GM12878 (cell line): Measurements from ENCODE around the gene ASB10. TPM values are rescaled to one million over a fixed set of nuclear protein-coding genes. Genes with fewer than 3 reads are reported as not detected.

Source experiments
- ATAC-seq: fragments of 200-7000 bp; cut with Tn5 transposase; 3 replicates; pipeline ENCODE4 v1.9.1; 2020; ENCODE audit warnings: mild to moderate bottlenecking, moderate library complexity
- BruUV-seq: library from RNA; stranded (reverse); fragments of 400-500 nt; replicated peaks from 2 replicates; lab custom pipeline; 2021; lab: Mats Ljungman, UMichigan
- CTCF ChIA-PET: fragments of 300-600 bp; sonication (Branson Sonifier 250); formaldehyde crosslinking; extraction: SDS; loops from one replicate; lab custom pipeline; 2021; ENCODE audit warnings: inconsistent platforms; lab: Yijun Ruan, JAX
- POLR2A ChIA-PET: fragments of 350-600 bp; formaldehyde crosslinking; extraction: SDS; loops from one replicate; lab custom pipeline; 2021; ENCODE audit warnings: inconsistent platforms; lab: Charles Lee
- RAD21 ChIA-PET: fragments of 300-600 bp; sonication (Branson Sonifier 250); formaldehyde crosslinking; loops from one replicate; lab custom pipeline; 2023; ENCODE audit warnings: antibody characterized with exemption; ENCODE audit not compliant: unreplicated experiment; lab: Charles Lee
- SMC1A ChIA-PET: fragments of 300-600 bp; sonication (Branson Sonifier 250); formaldehyde crosslinking; loops from one replicate; lab custom pipeline; 2023; ENCODE audit not compliant: unreplicated experiment, uncharacterized antibody; lab: Charles Lee
- DNase-seq: peaks from one replicate; pipeline ENCODE4 v3.0.0-alpha.2; 2011; ENCODE audit warnings: low read depth, low spot score
- FAIRE-seq: peaks from 3 replicates; lab custom pipeline; 2011; peaks lifted over from hg19 to GRCh38; lab: Jason Lieb, UNC
- H2AFZ ChIP-seq: 2 replicates; pipeline ENCODE4 v1.6.0; 2011; ENCODE audit warnings: low read depth, low read length, control low read depth; ENCODE audit not compliant: control insufficient read depth
- H3K27ac ChIP-seq: 2 replicates; pipeline ENCODE4 v1.5.1; 2011; ENCODE audit warnings: control low read depth; ENCODE audit not compliant: control insufficient read depth, insufficient read depth
- H3K27me3 ChIP-seq, 2 experiments: replicated peaks in 1 of 2; 2 replicates each; pipeline versions ENCODE4 v1.6.0 to v1.6.1; 2011; ENCODE audit warnings: low read length in 1 of 2; ENCODE audit not compliant: control insufficient read depth in 2 of 2, insufficient read depth in 2 of 2
- H3K36me3 ChIP-seq, 2 experiments: 2 replicates each; pipeline ENCODE4 v1.5.1; 2011; ENCODE audit warnings: low read length in 1 of 2; ENCODE audit not compliant: control insufficient read depth in 2 of 2, insufficient read depth in 2 of 2
- H3K4me1 ChIP-seq: 2 replicates; pipeline ENCODE4 v1.6.1; 2011; ENCODE audit warnings: mild to moderate bottlenecking, low read length, moderate library complexity, mixed read lengths; ENCODE audit not compliant: control insufficient read depth, insufficient read depth
- H3K4me2 ChIP-seq: 2 replicates; pipeline ENCODE4 v1.6.0; 2011; ENCODE audit warnings: control low read depth; ENCODE audit not compliant: control insufficient read depth, insufficient read depth
- H3K4me3 ChIP-seq: fragments of 200-600 bp; sonication (generic); 2 replicates; pipeline ENCODE4 v1.5.1; 2016
- H3K79me2 ChIP-seq: 2 replicates; pipeline ENCODE4 v1.6.0; 2011; ENCODE audit warnings: low read length; ENCODE audit not compliant: control insufficient read depth, insufficient read depth
- H3K9ac ChIP-seq: 2 replicates; pipeline ENCODE4 v1.8.0; 2011; ENCODE audit warnings: low read length, control low read depth, mixed read lengths; ENCODE audit not compliant: control insufficient read depth, insufficient read depth
- H3K9me3 ChIP-seq: replicated peaks from 3 replicates; pipeline ENCODE4 v1.5.1; 2011; ENCODE audit warnings: mild to moderate bottlenecking, low read length; ENCODE audit not compliant: control insufficient read depth, insufficient read depth
- H4K20me1 ChIP-seq: 2 replicates; pipeline ENCODE4 v1.6.0; 2011; ENCODE audit not compliant: control insufficient read depth, insufficient read depth
- BRCA1 ChIP-seq: IDR thresholded peaks from 2 replicates; pipeline ENCODE4 v1.6.1; 2011; ENCODE audit warnings: low read depth, low read length, improper control_type of control experiment
- CBX3 ChIP-seq: fragments of 200-600 bp; sonication (generic); IDR thresholded peaks from 2 replicates; pipeline ENCODE4 v1.6.1; 2016; ENCODE audit warnings: low read depth, borderline replicate concordance
- CEBPZ ChIP-seq: fragments of 150-350 bp; IDR thresholded peaks from 2 replicates; pipeline ENCODE4 v1.6.1; 2016; ENCODE audit warnings: low read depth, low read length
- EZH2 ChIP-seq: IDR thresholded peaks from 2 replicates; pipeline ENCODE4 v1.6.1; 2012; ENCODE audit warnings: low read depth, mild to moderate bottlenecking, control low read depth, inconsistent platforms, low read length, borderline replicate concordance; ENCODE audit not compliant: control insufficient read depth
- HDAC6 ChIP-seq: fragments of 200-600 bp; sonication (generic); IDR thresholded peaks from one replicate; pipeline ENCODE4 v1.8.0; 2017; ENCODE audit warnings: antibody characterized with exemption; ENCODE audit not compliant: unreplicated experiment
- HSF1 ChIP-seq: fragments of 150-350 bp; IDR thresholded peaks from 2 replicates; pipeline ENCODE4 v1.6.1; 2014; ENCODE audit warnings: mild to moderate bottlenecking, low read depth, low read length
- IKZF2 ChIP-seq, 2 experiments: fragments of 450-650 bp; IDR thresholded peaks; 2 replicates each; pipeline ENCODE4 v1.6.1; 2017; ENCODE audit warnings: mild to moderate bottlenecking in 2 of 2, moderate library complexity in 2 of 2
- MXI1 ChIP-seq: fragments of 150-350 bp; IDR thresholded peaks from 2 replicates; pipeline ENCODE4 v1.6.1; 2011; ENCODE audit warnings: low read depth, mild to moderate bottlenecking, inconsistent platforms, low read length, improper control_type of control experiment
- NRF1 ChIP-seq: conservative IDR thresholded peaks from 2 replicates; pipeline ENCODE4 v1.6.1; 2011; ENCODE audit warnings: mild to moderate bottlenecking, low read depth, low read length, improper control_type of control experiment
- PRDM15 ChIP-seq: fragments of 450-650 bp; formaldehyde crosslinking; IDR thresholded peaks from 2 replicates; pipeline ENCODE4 v1.4.0; 2020; ENCODE audit warnings: mild to moderate bottlenecking, moderate library complexity
- SREBF2 ChIP-seq: IDR thresholded peaks from 2 replicates; pipeline ENCODE4 v1.6.1; 2012; ENCODE audit warnings: mild to moderate bottlenecking, low read length
- ZBED1 ChIP-seq: IDR thresholded peaks from 2 replicates; pipeline ENCODE4 v1.6.1; 2016; ENCODE audit warnings: borderline replicate concordance
- ZNF217 ChIP-seq: fragments of 450-650 bp; IDR thresholded peaks from 2 replicates; pipeline ENCODE4 v1.6.1; 2017; ENCODE audit warnings: antibody characterized with exemption, mild to moderate bottlenecking
- WGBS: methylation state at CpG from one replicate; pipeline ENCODE4 v1.1.6; 2016; ENCODE audit warnings: low lambda C conversion rate; ENCODE audit not compliant: insufficient replicate concordance, insufficient coverage; ENCODE audit errors: missing lambda C conversion rate; 5-methylcytosine and 5-hydroxymethylcytosine counted together
- in situ Hi-C: fragments of 300-500 bp; cut with MboI; formaldehyde crosslinking; loops from 9 replicates; pipeline ENCODE4 v1.14.3; 2018; ENCODE audit warnings: mixed read lengths
- intact Hi-C: fragments of 100-400 bp; cut with micrococcal nuclease; formaldehyde crosslinking; loops from one replicate; pipeline ENCODE4 v1.14.2; 2022; ENCODE audit not compliant: unreplicated experiment
- polyA plus RNA-seq, 11 experiments: library from polyadenylated mRNA; depleted of rRNA in 4 of 11; unstranded in 6 of 11; stranded (reverse) in 5 of 11; fragments of >200 nt; fragmentation: Nextera tagmentation in 4 of 11; fragmentation: Illumina TruSeq in 1 of 11; extraction: Ambion mirVana in 4 of 11; extraction: Trizol in 1 of 11; gene quantifications; 1 replicate in 1 of 11; 2 replicates in 10 of 11; pipeline versions ENCODE4 v1.2.1 to v1.2.3, GENCODE V29; 2011 to 2016; ENCODE audit warnings: inconsistent platforms in 2 of 11, missing spikeins in 2 of 11, low read depth in 1 of 11
- total RNA-seq, 4 experiments: library from RNA; depleted of rRNA in 3 of 4; stranded (reverse); fragments of >200 nt in 3 of 4; fragmentation: Illumina TruSeq in 1 of 4; extraction: Trizol in 1 of 4; gene quantifications; 2 replicates each; pipeline versions ENCODE4 v1.2.1 to v1.2.3, GENCODE V29; 2013 to 2021

Gene ASB10
- total and polyA plus RNA-seq, 10 of the 15 experiments (the other 5 are each of a cell fraction or from before 2014, with no cell fraction given), result not detected

GRCh38 chr7:151168003-151168786 is 18.9 kb downstream of the ASB10 start:
- no peak for DNase-seq
- ChIA-PET SMC1A (no interaction called here), POLR2A (no interaction called here), CTCF (interaction anchor here (0.7 kb wide), 1 partner anchor 44 kb away, joined by 4 read pairs; no protein-coding TSS in a partner anchor), RAD21 (no interaction called here)
- H3K9ac ChIP-seq, result no peak overlapping the region
- peak overlapping the region; percentile 13; the same call in 1 of the 2 replicates for H2AFZ ChIP-seq
- BruUV-seq, result no TSS peak
- no peaks in the 10 kb centered on the region for H4K20me1 ChIP-seq
- no peaks in the 10 kb centered on the region for H3K9me3 ChIP-seq
- in situ Hi-C loops, result no loop called here
- H3K4me1 ChIP-seq, result no peaks in the 10 kb centered on the region
- no peak overlapping the region for H3K27ac ChIP-seq
- peak overlapping the region; percentile 47 for H3K4me2 ChIP-seq
- 29% methylated on average over 45 of the region's 52 CpGs for WGBS
- no peaks in the 10 kb centered on the region for H3K36me3 ChIP-seq
- H3K79me2 ChIP-seq, result no peaks in the 10 kb centered on the region
- peak; percentile 88 for ATAC-seq
- peaks cover 14 to 23% of the 10 kb centered on the region in 2 experiments for H3K27me3 ChIP-seq
- H3K4me3 ChIP-seq, result no peak overlapping the region
- no peak for FAIRE-seq
- intact Hi-C loops, result no loop called here
- TF ChIP-seq SREBF2, result no peak
- no peak for TF ChIP-seq HDAC6
- TF ChIP-seq ZNF217, result no peak
- TF ChIP-seq CBX3, result no peak
- no peak for TF ChIP-seq NRF1
- TF ChIP-seq BRCA1, result no peak
- no peak for TF ChIP-seq CEBPZ
- no peak for TF ChIP-seq MXI1
- no peak for TF ChIP-seq PRDM15 (CRISPR knock-in tag)
- no peak for TF ChIP-seq HSF1
- 0 out of 2 replicates have a peak, but pooled peaks have one; percentile 43 for TF ChIP-seq EZH2
- no peak for TF ChIP-seq IKZF2 (IDR thresholded peaks at IDR 0.05)
- TF ChIP-seq ZBED1, result no peak
